Measurements from ENCODE around the gene SEMA4D.

Gene SEMA4D

DNA sequence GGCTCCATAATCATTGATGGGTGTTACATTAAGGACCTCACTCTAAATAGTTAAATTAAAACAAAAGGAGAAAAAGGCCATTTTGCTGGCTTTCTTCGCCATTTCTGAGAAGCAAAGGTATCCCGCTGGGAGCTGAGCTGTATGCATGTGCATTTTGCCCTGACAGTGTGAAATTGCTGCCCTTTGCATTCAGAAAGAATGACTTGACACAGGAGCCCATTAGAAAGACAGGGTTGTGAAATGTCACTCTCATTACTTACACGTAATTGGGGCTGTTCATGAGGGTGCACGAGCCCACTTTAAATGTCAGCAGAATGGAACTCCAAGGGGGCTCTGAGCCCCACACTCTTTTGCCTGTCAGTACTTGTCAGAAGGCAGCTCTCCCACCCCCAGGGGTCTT lies 85.0 kb downstream of the SEMA4D start:
- TF ChIP-seq, protein P1, sequence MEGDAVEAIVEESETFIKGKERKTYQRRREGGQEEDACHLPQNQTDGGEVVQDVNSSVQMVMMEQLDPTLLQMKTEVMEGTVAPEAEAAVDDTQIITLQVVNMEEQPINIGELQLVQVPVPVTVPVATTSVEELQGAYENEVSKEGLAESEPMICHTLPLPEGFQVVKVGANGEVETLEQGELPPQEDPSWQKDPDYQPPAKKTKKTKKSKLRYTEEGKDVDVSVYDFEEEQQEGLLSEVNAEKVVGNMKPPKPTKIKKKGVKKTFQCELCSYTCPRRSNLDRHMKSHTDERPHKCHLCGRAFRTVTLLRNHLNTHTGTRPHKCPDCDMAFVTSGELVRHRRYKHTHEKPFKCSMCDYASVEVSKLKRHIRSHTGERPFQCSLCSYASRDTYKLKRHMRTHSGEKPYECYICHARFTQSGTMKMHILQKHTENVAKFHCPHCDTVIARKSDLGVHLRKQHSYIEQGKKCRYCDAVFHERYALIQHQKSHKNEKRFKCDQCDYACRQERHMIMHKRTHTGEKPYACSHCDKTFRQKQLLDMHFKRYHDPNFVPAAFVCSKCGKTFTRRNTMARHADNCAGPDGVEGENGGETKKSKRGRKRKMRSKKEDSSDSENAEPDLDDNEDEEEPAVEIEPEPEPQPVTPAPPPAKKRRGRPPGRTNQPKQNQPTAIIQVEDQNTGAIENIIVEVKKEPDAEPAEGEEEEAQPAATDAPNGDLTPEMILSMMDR (IDR thresholded peaks at IDR 0.05; ENCODE audit: low read depth, low read length): no peak
- in situ Hi-C loops (cut with HindIII; ENCODE audit: low sequenced_read_pairs): no loop called here

DNA sequence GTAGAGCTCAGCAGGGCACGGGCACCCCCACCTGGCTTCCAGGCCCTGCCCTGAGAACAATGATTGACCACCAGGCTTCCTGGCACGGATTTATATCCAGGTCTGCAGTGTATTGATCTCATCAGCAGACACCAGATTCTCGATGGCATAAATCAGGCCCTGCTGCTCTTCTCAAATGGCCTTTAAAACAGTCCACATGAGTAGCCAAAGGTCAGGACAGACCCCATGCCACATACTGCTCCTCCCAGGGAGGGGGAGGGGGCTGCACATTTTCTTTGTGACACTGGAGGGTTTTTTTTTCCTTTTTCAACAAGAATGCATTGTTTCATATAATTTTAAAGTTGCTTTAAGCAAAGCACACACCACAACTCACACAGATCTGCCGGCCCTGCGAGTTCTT lies 85.4 kb downstream of the SEMA4D start:
- in situ Hi-C loops (cut with HindIII; ENCODE audit: low sequenced_read_pairs): no loop called here
- no peak for DNase-seq (ENCODE audit: low read depth, low spot score)
- no peak overlapping the region for H3K4me3 ChIP-seq (ENCODE audit: low read depth, low read length)
- TF ChIP-seq, protein P1 (IDR thresholded peaks at IDR 0.05; ENCODE audit: low read depth, low read length): no peak

More for the DNA sequence above, 85.0 kb downstream of the SEMA4D start:
- no peak overlapping the region for H3K4me3 ChIP-seq (ENCODE audit: low read depth, low read length)
- peak; percentile 23 for DNase-seq (ENCODE audit: low read depth, low spot score)

DNA sequence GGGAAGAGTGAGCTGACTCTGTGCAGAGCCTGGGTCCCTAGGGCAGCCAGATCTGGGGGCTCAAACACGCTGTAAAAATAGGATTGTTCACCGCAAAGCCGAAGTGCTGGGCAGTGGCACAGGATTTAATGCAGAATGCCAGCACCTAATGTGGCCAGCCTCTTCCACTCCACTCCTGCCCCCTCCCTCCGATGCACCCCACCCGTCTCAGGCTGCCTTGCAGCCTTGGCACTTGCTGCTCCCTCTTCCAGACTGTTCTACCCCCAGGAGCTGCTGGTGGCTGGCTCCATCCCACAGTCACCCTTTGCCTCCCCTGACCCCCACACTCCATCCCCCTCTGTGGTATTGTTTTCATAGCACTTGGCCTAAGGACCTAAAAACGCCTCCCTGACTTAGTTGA lies 86.2 kb downstream of the SEMA4D start:
- in situ Hi-C loops (cut with HindIII; ENCODE audit: low sequenced_read_pairs): no loop called here
- no peak for DNase-seq (ENCODE audit: low read depth, low spot score)
- TF ChIP-seq, protein P1 (IDR thresholded peaks at IDR 0.05; ENCODE audit: low read depth, low read length): no peak
- H3K4me3 ChIP-seq (ENCODE audit: low read depth, low read length): no peak overlapping the region

DNA sequence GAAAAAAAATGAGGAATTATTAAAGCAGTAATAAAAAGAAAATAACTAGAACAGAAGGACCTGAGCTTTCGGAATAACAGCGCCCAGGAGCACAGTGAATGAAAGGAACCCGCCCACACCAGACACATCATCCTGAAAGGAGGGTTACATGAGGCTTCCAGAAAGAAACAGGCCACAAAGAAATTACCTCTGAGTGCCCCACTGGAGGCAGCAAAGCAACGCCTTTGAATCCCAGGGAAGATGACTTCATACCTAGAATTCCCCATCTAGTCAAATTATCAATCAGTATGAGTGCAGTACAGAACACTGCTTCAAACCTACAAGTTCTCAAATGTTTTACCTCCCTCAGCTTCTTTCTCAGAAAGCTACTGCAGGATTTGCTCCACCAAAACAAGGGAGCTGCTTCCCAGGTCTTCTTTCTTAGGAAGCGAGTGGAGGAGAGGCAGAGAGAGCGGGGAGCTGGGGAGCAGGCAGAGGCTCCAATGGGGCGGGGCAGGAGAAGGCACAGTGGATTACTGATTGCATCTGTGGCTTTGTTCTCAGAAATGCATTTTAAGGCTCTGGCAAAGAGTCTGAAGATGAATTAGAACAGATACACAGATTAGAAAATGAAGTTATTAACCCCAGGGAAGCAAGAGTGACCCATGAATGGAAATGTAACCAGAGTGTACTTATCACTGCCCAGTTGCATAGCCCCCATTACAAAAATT lies 87.1 kb downstream of the SEMA4D start:
- TF ChIP-seq, protein P1 (IDR thresholded peaks at IDR 0.05; ENCODE audit: low read depth, low read length): no peak
- DNase-seq (ENCODE audit: low read depth, low spot score): no peak
- no peak overlapping the region for H3K4me3 ChIP-seq (ENCODE audit: low read depth, low read length)
- in situ Hi-C loops (cut with HindIII; ENCODE audit: low sequenced_read_pairs): no loop called here

DNA sequence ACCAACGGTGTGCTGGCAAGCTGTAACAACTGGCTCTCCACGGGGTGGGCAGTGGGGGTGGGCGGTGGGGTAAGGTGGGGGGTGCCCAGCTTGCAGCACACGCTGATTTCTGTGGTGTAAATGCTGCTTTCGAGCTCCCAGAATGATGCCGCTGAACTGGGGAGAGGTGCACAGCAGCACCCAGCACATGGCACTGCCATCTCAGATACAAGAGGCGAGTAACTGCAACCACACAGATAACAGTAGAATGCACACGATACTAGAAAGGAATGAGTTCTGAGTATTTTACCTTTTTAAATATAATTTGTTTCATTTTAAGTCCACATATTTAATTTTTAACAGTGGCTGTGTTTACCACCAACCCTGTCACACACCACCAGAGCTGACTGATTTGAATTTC lies 87.9 kb downstream of the SEMA4D start:
- in situ Hi-C loops (cut with HindIII; ENCODE audit: low sequenced_read_pairs): no loop called here
- TF ChIP-seq, protein P1 (IDR thresholded peaks at IDR 0.05; ENCODE audit: low read depth, low read length): no peak
- H3K4me3 ChIP-seq (ENCODE audit: low read depth, low read length): no peak overlapping the region
- DNase-seq (ENCODE audit: low read depth, low spot score): no peak

DNA sequence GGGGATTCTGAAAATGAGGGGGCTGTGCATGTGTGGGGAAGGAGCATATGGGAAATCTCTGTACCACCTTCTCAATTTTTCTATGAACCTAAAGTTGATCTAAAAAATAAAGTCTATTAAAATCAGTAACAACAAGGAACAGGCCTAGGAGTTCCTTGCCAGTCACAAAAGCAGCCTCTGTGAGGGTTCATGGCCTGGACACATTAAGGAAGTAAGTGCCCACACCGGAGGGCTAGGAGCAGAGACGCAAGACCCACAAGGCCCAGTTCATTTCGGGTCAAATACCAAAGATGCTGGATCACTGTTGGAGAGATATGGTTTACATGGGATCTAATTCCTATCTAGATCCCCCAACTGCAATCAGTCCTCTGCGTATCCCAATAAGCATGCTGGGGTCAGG lies 88.4 kb downstream of the SEMA4D start:
- no peak overlapping the region for H3K4me3 ChIP-seq (ENCODE audit: low read depth, low read length)
- TF ChIP-seq, protein P1 (IDR thresholded peaks at IDR 0.05; ENCODE audit: low read depth, low read length): no peak
- DNase-seq (ENCODE audit: low read depth, low spot score): no peak
- in situ Hi-C loops (cut with HindIII; ENCODE audit: low sequenced_read_pairs): no loop called here

Measured in astrocyte of the spinal cord (primary cell).